Mesenchymal stem cell (in vitro differentiated cells and primary cell): ENCODE data around the gene MYOCD.

Source experiments
- DNase-seq: peaks from one replicate; pipeline ENCODE4 v3.0.0-alpha.2; 2013
- H2AFZ ChIP-seq: one replicate; pipeline ENCODE4 v1.6.1; 2013; ENCODE audit warnings: low read depth, mild to moderate bottlenecking, control low read depth, inconsistent platforms, low read length, moderate library complexity
- H2AK5ac ChIP-seq: 2 replicates; pipeline ENCODE4 v1.6.1; 2013; ENCODE audit warnings: low read length, moderate library complexity, mild to moderate bottlenecking, inconsistent platforms; ENCODE audit not compliant: severe bottlenecking
- H2BK120ac ChIP-seq: one replicate; pipeline ENCODE4 v1.6.1; 2013; ENCODE audit warnings: low read depth, mild to moderate bottlenecking, inconsistent platforms, low read length, moderate library complexity
- H2BK12ac ChIP-seq, 2 experiments: one replicate each; pipeline ENCODE4 v1.6.1; 2013; ENCODE audit warnings: inconsistent platforms in 2 of 2, low read length in 2 of 2, mild to moderate bottlenecking in 2 of 2, moderate library complexity in 2 of 2, control low read depth in 1 of 2
- H2BK15ac ChIP-seq: one replicate; pipeline ENCODE4 v1.6.1; 2013; ENCODE audit warnings: mild to moderate bottlenecking, low read depth, inconsistent platforms; ENCODE audit not compliant: poor library complexity, severe bottlenecking
- H2BK5ac ChIP-seq: 2 replicates; pipeline ENCODE4 v1.6.1; 2013; ENCODE audit warnings: low read depth, mild to moderate bottlenecking, low read length, control low read depth, inconsistent platforms; ENCODE audit not compliant: poor library complexity, severe bottlenecking
- H3K14ac ChIP-seq, 2 experiments: one replicate each; pipeline ENCODE4 v1.6.1; 2013; ENCODE audit warnings: inconsistent platforms in 2 of 2, low read length in 2 of 2, control low read depth in 1 of 2, mild to moderate bottlenecking in 1 of 2, moderate library complexity in 1 of 2
- H3K18ac ChIP-seq, 2 experiments: one replicate each; pipeline ENCODE4 v1.6.1; 2013; ENCODE audit warnings: inconsistent platforms in 2 of 2, low read length in 2 of 2, control low read depth in 1 of 2, low read depth in 1 of 2, mild to moderate bottlenecking in 1 of 2
- H3K23ac ChIP-seq, 2 experiments: one replicate each; pipeline ENCODE4 v1.6.1; 2013; ENCODE audit warnings: inconsistent platforms in 2 of 2, low read length in 2 of 2, mild to moderate bottlenecking in 2 of 2, moderate library complexity in 2 of 2, control low read depth in 1 of 2
- H3K27ac ChIP-seq: 2 replicates; pipeline ENCODE4 v1.5.1; 2013; ENCODE audit warnings: mild to moderate bottlenecking, moderate library complexity, low read length, control low read depth, inconsistent platforms; ENCODE audit not compliant: poor library complexity, severe bottlenecking
- H3K27me3 ChIP-seq, 2 experiments: 2 replicates each; pipeline versions ENCODE4 v1.6.1 to v1.7.0; 2013; ENCODE audit warnings: low read length in 2 of 2, mild to moderate bottlenecking in 2 of 2, moderate library complexity in 2 of 2, control low read depth in 1 of 2, inconsistent platforms in 1 of 2; ENCODE audit not compliant: control insufficient read depth in 1 of 2, insufficient read depth in 1 of 2
- H3K36me3 ChIP-seq, 2 experiments: 2 replicates each; pipeline versions ENCODE4 v1.6.1 to v1.7.0; 2013; ENCODE audit warnings: low read length in 2 of 2, control low read depth in 1 of 2, inconsistent platforms in 1 of 2, low read depth in 1 of 2, mild to moderate bottlenecking in 1 of 2; ENCODE audit not compliant: insufficient read depth in 2 of 2, control insufficient read depth in 1 of 2
- H3K4ac ChIP-seq, 2 experiments: one replicate each; pipeline ENCODE4 v1.6.1; 2013; ENCODE audit warnings: inconsistent platforms in 2 of 2, low read length in 2 of 2, mild to moderate bottlenecking in 2 of 2, moderate library complexity in 2 of 2, control low read depth in 1 of 2, low read depth in 1 of 2
- H3K4me1 ChIP-seq: 2 replicates; pipeline ENCODE4 v1.6.1; 2013; ENCODE audit warnings: low read depth, low read length, control low read depth; ENCODE audit not compliant: control insufficient read depth, insufficient read depth
- H3K4me2 ChIP-seq: 2 replicates; pipeline ENCODE4 v1.6.1; 2013; ENCODE audit warnings: low read length, mild to moderate bottlenecking, inconsistent platforms; ENCODE audit not compliant: poor library complexity, severe bottlenecking
- H3K4me3 ChIP-seq, 2 experiments: 2 replicates each; pipeline versions ENCODE4 v1.5.1 to v1.7.0; 2013; ENCODE audit warnings: low read length in 2 of 2, mild to moderate bottlenecking in 2 of 2, control low read depth in 1 of 2, low read depth in 1 of 2; ENCODE audit not compliant: insufficient read depth in 1 of 2
- H3K79me1 ChIP-seq: replicated peaks from 2 replicates; pipeline ENCODE4 v1.6.1; 2013; ENCODE audit warnings: mild to moderate bottlenecking, control low read depth, low read length, inconsistent platforms; ENCODE audit not compliant: poor library complexity, severe bottlenecking
- H3K9ac ChIP-seq: 2 replicates; pipeline ENCODE4 v1.7.0; 2013; ENCODE audit warnings: mild to moderate bottlenecking, low read length, moderate library complexity
- H3K9me3 ChIP-seq: 2 replicates; pipeline ENCODE4 v1.7.0; 2013; ENCODE audit warnings: mild to moderate bottlenecking, low read length; ENCODE audit not compliant: control insufficient read depth
- H4K8ac ChIP-seq: one replicate; pipeline ENCODE4 v1.6.1; 2013; ENCODE audit warnings: inconsistent platforms, mild to moderate bottlenecking, low read length, moderate library complexity
- H4K91ac ChIP-seq: one replicate; pipeline ENCODE4 v1.6.1; 2013; ENCODE audit warnings: mild to moderate bottlenecking, low read length, inconsistent platforms
- WGBS: methylation state at CpG from one replicate; pipeline ENCODE4 v1.1.7; 2013; ENCODE audit warnings: mixed read lengths; 5-methylcytosine and 5-hydroxymethylcytosine counted together

Gene MYOCD

DNA sequence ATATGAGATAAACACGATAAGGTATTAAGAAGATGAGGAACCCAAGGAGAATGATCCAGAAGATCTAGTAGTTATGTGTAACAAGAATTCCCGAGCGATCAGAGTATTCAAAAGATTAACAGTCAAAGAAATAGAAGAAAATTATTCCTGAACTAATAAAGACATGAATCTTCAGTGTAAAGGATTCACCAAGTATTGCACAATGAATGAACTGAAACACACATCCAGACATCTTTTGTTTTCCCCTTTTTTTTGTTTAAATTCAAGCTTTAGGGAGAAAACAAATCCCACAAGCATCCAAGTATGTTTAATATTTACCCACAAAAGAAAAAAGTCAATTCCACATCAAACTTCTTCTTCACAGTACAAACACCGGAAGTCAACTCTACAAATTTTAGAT lies 23.7 kb upstream of the MYOCD start:
- H3K4ac ChIP-seq: no peak overlapping the region
- WGBS: 73% methylated on average over 2 of the region's 4 CpGs

DNA sequence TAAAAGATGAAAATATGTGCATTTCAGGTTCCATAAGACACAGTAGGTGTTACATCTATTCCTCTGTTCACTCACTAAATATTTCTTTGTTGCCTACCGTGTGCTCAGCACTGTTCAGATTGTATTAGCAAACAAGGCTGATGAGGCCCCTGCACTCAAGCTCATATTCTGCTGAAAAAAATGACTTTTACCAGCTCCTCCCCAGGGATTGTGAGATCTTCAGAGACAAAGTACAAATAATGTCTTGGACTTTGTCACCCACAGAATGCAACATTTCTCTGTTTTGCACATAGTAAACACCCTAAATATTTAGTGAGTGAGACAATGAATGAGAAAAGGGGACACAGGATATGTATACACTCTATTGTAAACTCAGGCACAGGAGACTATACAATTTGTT lies 21.9 kb upstream of the MYOCD start:
- Histone ChIP-seq H3K4ac (no peak overlapping the region), H3K4me2 (no peak overlapping the region), H2AFZ (no peak overlapping the region), H4K8ac (no peak overlapping the region), H3K9ac (no peak overlapping the region), H2BK12ac (no peak overlapping the region), H3K14ac (no peak overlapping the region), H4K91ac (no peak overlapping the region), H3K4me1 (peaks cover 3% of the 10 kb centered on the region), H2BK120ac (no peak overlapping the region), H2BK15ac (no peak overlapping the region), H3K9me3 (no peaks in the 10 kb centered on the region), H3K23ac (no peak overlapping the region), H3K4me3 (no peak overlapping the region), H2AK5ac (no peak overlapping the region), H3K36me3 (no peaks in the 10 kb centered on the region), H3K79me1 (no peaks in the 10 kb centered on the region), H3K27ac (no peak overlapping the region), H3K27me3 (peaks cover 0 to 22% of the 10 kb centered on the region in 2 experiments), H2BK5ac (no peak overlapping the region), H3K18ac (no peak overlapping the region)
- DNase-seq: no peak
- WGBS: 93% methylated on average over 1 of the region's 1 CpG

More for the DNA sequence above, 23.7 kb upstream of the MYOCD start:
- H3K9me3 ChIP-seq: no peaks in the 10 kb centered on the region
- no peak overlapping the region for H2BK5ac ChIP-seq
- no peak overlapping the region for H2BK15ac ChIP-seq
- H4K8ac ChIP-seq: no peak overlapping the region
- H3K18ac ChIP-seq: no peak overlapping the region
- no peak overlapping the region for H3K23ac ChIP-seq
- no peak overlapping the region for H2AK5ac ChIP-seq
- H3K14ac ChIP-seq: no peak overlapping the region
- H2AFZ ChIP-seq: no peak overlapping the region
- H4K91ac ChIP-seq: no peak overlapping the region
- no peaks in the 10 kb centered on the region for H3K4me1 ChIP-seq
- H3K27me3 ChIP-seq: peaks cover 0 to 14% of the 10 kb centered on the region in 2 experiments
- H2BK120ac ChIP-seq: no peak overlapping the region
- H3K27ac ChIP-seq: no peak overlapping the region
- H3K4me2 ChIP-seq: no peak overlapping the region
- no peaks in the 10 kb centered on the region for H3K36me3 ChIP-seq
- no peak overlapping the region for H3K9ac ChIP-seq
- no peaks in the 10 kb centered on the region for H3K79me1 ChIP-seq
- DNase-seq: no peak
- no peak overlapping the region for H3K4me3 ChIP-seq
- H2BK12ac ChIP-seq: no peak overlapping the region

DNA sequence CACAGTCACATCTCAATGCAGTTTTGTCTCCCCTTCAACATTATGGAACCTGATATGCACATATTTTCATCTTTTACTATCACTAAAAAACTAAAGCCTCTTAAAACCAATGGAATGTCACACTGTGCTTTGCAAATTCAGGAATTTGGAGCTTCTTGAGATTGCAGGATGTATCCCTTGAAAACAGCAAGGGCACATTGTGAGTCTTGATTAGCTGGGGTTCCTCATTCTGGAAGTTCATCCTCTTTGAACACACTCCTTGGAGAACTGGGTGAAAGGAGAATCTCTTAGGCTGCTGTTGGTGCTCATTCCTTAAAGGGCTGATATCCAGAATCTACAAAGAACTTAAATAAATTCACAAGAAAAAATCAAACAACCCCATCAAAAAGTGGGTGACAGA lies 21.1 kb upstream of the MYOCD start:
- Histone ChIP-seq H2BK120ac (no peak overlapping the region), H3K18ac (no peak overlapping the region), H3K36me3 (no peaks in the 10 kb centered on the region), H2BK15ac (no peak overlapping the region), H4K91ac (no peak overlapping the region), H2AFZ (no peak overlapping the region), H3K9ac (no peak overlapping the region), H3K79me1 (no peaks in the 10 kb centered on the region), H4K8ac (no peak overlapping the region), H2BK12ac (no peak overlapping the region), H3K14ac (no peak overlapping the region), H3K4me3 (no peak overlapping the region), H3K27me3 (peaks cover 0 to 29% of the 10 kb centered on the region in 2 experiments), H3K4me2 (no peak overlapping the region), H3K9me3 (no peaks in the 10 kb centered on the region), H3K4me1 (peaks cover 3% of the 10 kb centered on the region), H3K4ac (no peak overlapping the region), H2BK5ac (no peak overlapping the region), H3K23ac (no peak overlapping the region), H3K27ac (no peak overlapping the region), H2AK5ac (no peak overlapping the region)
- DNase-seq: no peak

DNA sequence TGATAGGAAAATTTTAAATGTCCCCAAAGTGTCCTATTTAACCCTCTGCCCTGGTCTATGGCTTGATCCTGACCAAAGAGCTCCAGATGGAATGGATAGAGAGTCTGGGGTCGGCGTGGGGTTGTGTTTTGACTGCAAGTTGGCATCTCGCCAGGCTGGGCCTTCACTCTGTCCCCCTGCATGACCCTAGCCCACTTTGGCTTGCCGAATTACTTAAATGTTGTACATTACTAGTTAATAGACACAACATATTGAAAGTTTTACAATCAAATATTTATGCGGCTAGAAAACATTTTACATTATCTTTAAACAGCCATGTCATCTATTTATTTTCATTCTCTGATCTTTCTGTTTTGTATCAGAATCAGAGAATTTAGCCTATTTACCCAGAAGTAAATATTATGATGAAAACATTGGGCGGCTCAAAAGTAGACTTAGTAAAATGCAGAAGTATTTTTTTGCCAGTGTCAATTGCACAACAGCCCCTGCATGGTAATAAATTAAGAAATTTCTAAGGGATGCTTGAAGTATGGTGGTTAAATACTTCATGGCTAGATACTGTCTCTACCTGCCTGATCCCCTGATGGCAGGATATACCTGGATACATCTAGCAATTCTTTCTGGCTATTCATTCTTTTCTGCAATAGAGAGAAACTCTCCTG lies 18.8 kb upstream of the MYOCD start:
- no peak overlapping the region for H2AFZ ChIP-seq
- H3K23ac ChIP-seq: no peak overlapping the region
- H2BK5ac ChIP-seq: no peak overlapping the region
- H3K4me1 ChIP-seq: peaks cover 3% of the 10 kb centered on the region
- no peak overlapping the region for H3K14ac ChIP-seq
- no peak overlapping the region for H2AK5ac ChIP-seq
- H3K9me3 ChIP-seq: no peaks in the 10 kb centered on the region
- H2BK15ac ChIP-seq: no peak overlapping the region
- WGBS: 88% methylated on average over 3 of the region's 6 CpGs
- peaks cover 0 to 37% of the 10 kb centered on the region in 2 experiments for H3K27me3 ChIP-seq
- H3K18ac ChIP-seq: no peak overlapping the region
- DNase-seq: no peak
- H3K79me1 ChIP-seq: no peaks in the 10 kb centered on the region
- no peaks in the 10 kb centered on the region for H3K36me3 ChIP-seq
- no peak overlapping the region for H2BK12ac ChIP-seq
- no peak overlapping the region for H2BK120ac ChIP-seq
- H4K8ac ChIP-seq: no peak overlapping the region
- no peak overlapping the region for H3K4me3 ChIP-seq
- no peak overlapping the region for H3K9ac ChIP-seq
- H3K27ac ChIP-seq: no peak overlapping the region
- H4K91ac ChIP-seq: no peak overlapping the region
- H3K4me2 ChIP-seq: no peak overlapping the region
- no peak overlapping the region for H3K4ac ChIP-seq
